ENCODE results near the gene FAM120A.

- TF ChIP-seq TAF1 (conservative IDR thresholded peaks at IDR 0.05): no peak
- TF ChIP-seq CTCF (IDR thresholded peaks at IDR 0.05; ENCODE audit: low read depth, low read length, missing input control): no peak
- no peak for TF ChIP-seq REST (IDR thresholded peaks at IDR 0.05)
- TF ChIP-seq JUND (IDR thresholded peaks at IDR 0.05): no peak
- TF ChIP-seq RAD21 (IDR thresholded peaks at IDR 0.05): no peak
- TF ChIP-seq FOXA2 (IDR thresholded peaks at IDR 0.05): no peak
- TF ChIP-seq ZBTB33 (IDR thresholded peaks at IDR 0.05): no peak
- no peak for TF ChIP-seq NR2F2 (IDR thresholded peaks at IDR 0.05)
- TF ChIP-seq GABPA (IDR thresholded peaks at IDR 0.05 in 1 of 2, conservative IDR thresholded peaks at IDR 0.05 in 1 of 2): no peak
Observed at GRCh38 chr9:93575796-93576257, 124.3 kb downstream of the FAM120A start.
